ENCODE results near the gene LSAMP. TPM values are rescaled to one million over a fixed set of nuclear protein-coding genes. Genes with fewer than 3 reads are reported as not detected.

Gene LSAMP
- total RNA-seq, 1 experiment from 2014 or later: 3.1 TPM

DNA sequence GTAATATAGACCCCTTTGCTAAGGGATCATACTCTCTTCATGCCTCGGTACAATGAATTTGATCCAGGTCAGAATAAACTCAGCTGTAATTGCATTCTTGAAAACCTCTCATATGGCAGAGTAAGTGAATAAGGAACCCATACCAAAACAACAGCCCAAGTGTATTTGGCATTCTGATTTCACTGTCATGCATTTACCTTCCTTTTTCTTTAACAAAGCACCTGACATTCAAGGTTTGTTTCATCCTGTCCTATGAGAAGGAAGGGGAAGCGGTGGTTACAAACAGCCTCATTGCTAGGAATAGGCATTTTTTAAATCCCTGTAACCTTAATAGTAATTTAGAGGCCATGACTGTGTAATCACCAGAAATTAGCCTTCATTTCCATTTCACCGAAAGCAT is 97.1 kb downstream of the LSAMP start:
- intact Hi-C loops (cut with micrococcal nuclease; ENCODE audit: unreplicated experiment) (no loop called here), in situ Hi-C loops (cut with HindIII; ENCODE audit: low pct_unique_long_range_greater_than_20kb, low sequenced_read_pairs) (no loop called here)
- ChIA-PET POLR2A (no interaction called here), CTCF (no interaction called here)
- Histone ChIP-seq H3K4me3 (ENCODE audit: low read depth in 2 of 2, low read length in 2 of 2) (no peak overlapping the region), H3K27me3 (ENCODE audit: control insufficient read depth, insufficient read depth, low read length) (no peaks in the 10 kb centered on the region), H3K9me3 (ENCODE audit: control insufficient read depth, insufficient read depth, low read depth, low read length) (no peaks in the 10 kb centered on the region), H3K36me3 (ENCODE audit: control insufficient read depth, insufficient read depth, low read length) (no peaks in the 10 kb centered on the region), H3K27ac (ENCODE audit: low read length) (no peak overlapping the region), H3K4me1 (ENCODE audit: control insufficient read depth, insufficient read depth, low read length) (no peaks in the 10 kb centered on the region)
- ATAC-seq (no peak), DNase-seq (ENCODE audit: low read depth, low spot score) (no peak)
- no TSS peak for BruUV-seq (replicated peaks)
- TF ChIP-seq TCF7L2 (IDR thresholded peaks at IDR 0.05; ENCODE audit: low read depth, low read length): no peak
- no peak for TF ChIP-seq REST (IDR thresholded peaks at IDR 0.05; ENCODE audit: insufficient read depth in 1 of 2, low read depth in 2 of 2, low read length in 1 of 2)
- TF ChIP-seq SIN3A (IDR thresholded peaks at IDR 0.05; ENCODE audit: borderline replicate concordance, insufficient read depth, low read depth, low read length): no peak
- TF ChIP-seq POLR2AphosphoS5 (IDR thresholded peaks at IDR 0.05; ENCODE audit: low read depth, low read length): no peak
- TF ChIP-seq, protein P1, sequence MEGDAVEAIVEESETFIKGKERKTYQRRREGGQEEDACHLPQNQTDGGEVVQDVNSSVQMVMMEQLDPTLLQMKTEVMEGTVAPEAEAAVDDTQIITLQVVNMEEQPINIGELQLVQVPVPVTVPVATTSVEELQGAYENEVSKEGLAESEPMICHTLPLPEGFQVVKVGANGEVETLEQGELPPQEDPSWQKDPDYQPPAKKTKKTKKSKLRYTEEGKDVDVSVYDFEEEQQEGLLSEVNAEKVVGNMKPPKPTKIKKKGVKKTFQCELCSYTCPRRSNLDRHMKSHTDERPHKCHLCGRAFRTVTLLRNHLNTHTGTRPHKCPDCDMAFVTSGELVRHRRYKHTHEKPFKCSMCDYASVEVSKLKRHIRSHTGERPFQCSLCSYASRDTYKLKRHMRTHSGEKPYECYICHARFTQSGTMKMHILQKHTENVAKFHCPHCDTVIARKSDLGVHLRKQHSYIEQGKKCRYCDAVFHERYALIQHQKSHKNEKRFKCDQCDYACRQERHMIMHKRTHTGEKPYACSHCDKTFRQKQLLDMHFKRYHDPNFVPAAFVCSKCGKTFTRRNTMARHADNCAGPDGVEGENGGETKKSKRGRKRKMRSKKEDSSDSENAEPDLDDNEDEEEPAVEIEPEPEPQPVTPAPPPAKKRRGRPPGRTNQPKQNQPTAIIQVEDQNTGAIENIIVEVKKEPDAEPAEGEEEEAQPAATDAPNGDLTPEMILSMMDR (IDR thresholded peaks at IDR 0.05): no peak

- ChIA-PET CTCF (no interaction called here), POLR2A (no interaction called here)
- no peaks in the 10 kb centered on the region for H3K9me3 ChIP-seq (ENCODE audit: control insufficient read depth, insufficient read depth, low read depth, low read length)
- no peak overlapping the region for H3K4me3 ChIP-seq (ENCODE audit: low read depth in 2 of 2, low read length in 2 of 2)
- in situ Hi-C loops (cut with HindIII; ENCODE audit: low pct_unique_long_range_greater_than_20kb, low sequenced_read_pairs) (no loop called here), intact Hi-C loops (cut with micrococcal nuclease; ENCODE audit: unreplicated experiment) (no loop called here)
- no peak overlapping the region for H3K27ac ChIP-seq (ENCODE audit: low read length)
- H3K27me3 ChIP-seq (ENCODE audit: control insufficient read depth, insufficient read depth, low read length): no peaks in the 10 kb centered on the region
- ATAC-seq (no peak), DNase-seq (ENCODE audit: low read depth, low spot score) (no peak)
- no peaks in the 10 kb centered on the region for H3K4me1 ChIP-seq (ENCODE audit: control insufficient read depth, insufficient read depth, low read length)
- no peaks in the 10 kb centered on the region for H3K36me3 ChIP-seq (ENCODE audit: control insufficient read depth, insufficient read depth, low read length)
- no TSS peak for BruUV-seq (replicated peaks)
- TF ChIP-seq, protein P1 (IDR thresholded peaks at IDR 0.05): no peak
- TF ChIP-seq TCF7L2 (IDR thresholded peaks at IDR 0.05; ENCODE audit: low read depth, low read length): no peak
- TF ChIP-seq POLR2AphosphoS5 (IDR thresholded peaks at IDR 0.05; ENCODE audit: low read depth, low read length): no peak
- TF ChIP-seq SIN3A (IDR thresholded peaks at IDR 0.05; ENCODE audit: borderline replicate concordance, insufficient read depth, low read depth, low read length): no peak
- no peak for TF ChIP-seq REST (IDR thresholded peaks at IDR 0.05; ENCODE audit: insufficient read depth in 1 of 2, low read depth in 2 of 2, low read length in 1 of 2)
These were observed 102.8 kb downstream of the LSAMP start for GRCh38 chr3:116342499-116342898.
